DMS114 treated with DMSO at 0.1 percent for 48 hours (cell line): ENCODE results near the gene TWIST2.

Source experiments
- DNase-seq: peaks from one replicate; lab custom pipeline; 2025; ENCODE audit not compliant: unreplicated experiment; lab: John Stamatoyannopoulos, UW

Gene TWIST2

GRCh38 chr2:238903141-238903540 lies 55.3 kb downstream of the TWIST2 start:
- DNase-seq = no peak

GRCh38 chr2:238904177-238904576 lies 56.3 kb downstream of the TWIST2 start:
- no peak for DNase-seq

GRCh38 chr2:238904716-238905115 lies 56.8 kb downstream of the TWIST2 start:
- DNase-seq = no peak

GRCh38 chr2:238905224-238905623 lies 57.3 kb downstream of the TWIST2 start:
- DNase-seq = no peak

- no peak for DNase-seq
These were observed 57.8 kb downstream of the TWIST2 start for GRCh38 chr2:238905644-238906043.

GRCh38 chr2:238906254-238906935 lies 58.5 kb downstream of the TWIST2 start:
- no peak for DNase-seq

- no peak for DNase-seq
These were observed 59.2 kb downstream of the TWIST2 start for GRCh38 chr2:238906936-238907716.

GRCh38 chr2:238907717-238908173 lies 59.9 kb downstream of the TWIST2 start:
- DNase-seq = no peak

GRCh38 chr2:238908960-238909951 lies 61.4 kb downstream of the TWIST2 start:
- DNase-seq = no peak

GRCh38 chr2:238910751-238911351 lies 63.0 kb downstream of the TWIST2 start:
- DNase-seq = no peak

- DNase-seq = no peak
These were observed 63.7 kb downstream of the TWIST2 start for GRCh38 chr2:238911376-238912227.

- DNase-seq = no peak
These were observed 64.5 kb downstream of the TWIST2 start for GRCh38 chr2:238912228-238912915.

- DNase-seq = no peak
These were observed 65.3 kb downstream of the TWIST2 start for GRCh38 chr2:238912916-238913875.

- DNase-seq = no peak
These were observed 66.2 kb downstream of the TWIST2 start for GRCh38 chr2:238913931-238914647.

GRCh38 chr2:238914648-238915015 lies 66.7 kb downstream of the TWIST2 start:
- DNase-seq = no peak

GRCh38 chr2:238915196-238915595 lies 67.3 kb downstream of the TWIST2 start:
- DNase-seq = no peak

- no peak for DNase-seq
These were observed 67.7 kb downstream of the TWIST2 start for GRCh38 chr2:238915596-238915995.
